SH-SY5Y (cell line): ENCODE measurements around the gene NDUFS7.

ENCODE experiments used
- GATA2 ChIP-seq: IDR thresholded peaks from 2 replicates; pipeline ENCODE4 v1.6.1; 2011; ENCODE audit warnings: mild to moderate bottlenecking, low read depth, low read length
- GATA3 ChIP-seq: IDR thresholded peaks from 2 replicates; pipeline ENCODE4 v1.6.1; 2011; ENCODE audit warnings: low read depth, mild to moderate bottlenecking, low read length, moderate library complexity

DNA sequence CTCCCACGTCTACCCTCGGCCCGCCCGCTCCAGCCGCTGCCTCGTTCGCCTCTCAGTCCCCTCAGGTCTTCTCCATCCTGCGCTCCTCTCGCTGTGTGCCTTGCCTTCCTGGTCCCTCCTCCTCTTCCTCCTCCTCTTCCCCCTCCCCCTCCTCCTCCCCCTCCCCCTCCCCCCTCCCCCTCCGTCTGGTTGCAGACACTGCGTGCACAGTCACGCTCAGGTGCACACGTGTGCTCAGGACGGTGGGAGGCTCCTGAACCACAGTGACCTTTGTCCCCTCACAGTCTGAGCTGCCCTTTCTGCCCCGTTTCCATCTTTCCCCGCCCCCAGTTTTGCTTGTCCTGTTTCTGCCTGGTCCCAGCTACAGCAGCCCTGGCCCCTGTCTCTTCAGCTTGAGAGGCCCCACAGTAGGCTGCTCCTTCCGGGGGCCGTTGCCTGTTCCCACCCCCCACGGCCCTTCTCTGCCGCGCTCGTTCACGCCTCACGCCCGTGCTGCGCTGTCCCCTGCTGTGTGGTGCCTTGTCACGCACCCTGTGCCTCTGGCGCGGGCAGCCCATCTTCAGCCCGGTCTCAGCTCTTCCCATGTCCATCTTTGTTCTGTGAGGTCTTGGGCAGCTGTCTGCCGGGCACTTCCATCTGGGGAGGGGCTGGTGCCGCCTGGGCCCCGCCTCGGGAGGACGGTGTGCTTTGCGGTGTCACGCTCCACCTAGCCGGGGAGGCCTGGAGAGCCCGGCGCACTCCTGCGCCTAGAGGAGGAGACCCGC, 40.7 kb downstream of the NDUFS7 start:
- TF ChIP-seq GATA3, result no peak
- no peak for TF ChIP-seq GATA2
